WTC11 (cell line): ENCODE measurements around the gene CNP. TPM values are rescaled to one million over a fixed set of nuclear protein-coding genes. Genes with fewer than 3 reads are reported as not detected.

ENCODE experiments used
- ATAC-seq: fragments of 200-7000 bp; cut with Tn5 transposase; 2 replicates; pipeline ENCODE4 v1.10.0; 2021; ENCODE audit warnings: mild to moderate bottlenecking, moderate library complexity
- CTCF ChIA-PET: fragments of 300-600 bp; sonication (Branson Sonifier 250); formaldehyde crosslinking; loops from one replicate; lab custom pipeline; 2021; ENCODE audit warnings: antibody characterized with exemption; lab: Charles Lee
- POLR2A ChIA-PET: fragments of 350-600 bp; sonication (Branson Sonifier 250); formaldehyde crosslinking; loops from one replicate; lab custom pipeline; 2021; ENCODE audit warnings: antibody characterized with exemption; lab: Charles Lee
- DNase-seq: peaks from one replicate; pipeline ENCODE4 v3.0.0; 2021; ENCODE audit warnings: low spot score
- H3K27ac Mint-ChIP-seq: 2 replicates; pipeline ENCODE4 v1.8.0; 2021; ENCODE audit warnings: mixed read lengths
- H3K27me3 Mint-ChIP-seq: 2 replicates; pipeline ENCODE4 v1.8.0; 2021; ENCODE audit warnings: low read depth, mild to moderate bottlenecking, moderate library complexity, mixed read lengths
- H3K36me3 Mint-ChIP-seq: 2 replicates; pipeline ENCODE4 v1.8.0; 2021; ENCODE audit warnings: mixed read lengths
- H3K4me1 Mint-ChIP-seq: 2 replicates; pipeline ENCODE4 v1.8.0; 2022; ENCODE audit warnings: mixed read lengths
- H3K4me3 Mint-ChIP-seq: 2 replicates; pipeline ENCODE4 v1.8.0; 2021; ENCODE audit warnings: mild to moderate bottlenecking, moderate library complexity, mixed read lengths
- H3K9me3 Mint-ChIP-seq: 2 replicates; pipeline ENCODE4 v1.8.0; 2021; ENCODE audit warnings: mixed read lengths
- CBFB ChIP-seq: sonication (generic); formaldehyde crosslinking; IDR thresholded peaks from 2 replicates; pipeline ENCODE4 v1.8.1; 2022; ENCODE audit warnings: mild to moderate bottlenecking, low read depth, missing genetic modification reagents
- ELF4 ChIP-seq: sonication (generic); formaldehyde crosslinking; IDR thresholded peaks from 2 replicates; pipeline ENCODE4 v1.8.1; 2022; ENCODE audit warnings: low read depth, mild to moderate bottlenecking, moderate library complexity, missing genetic modification reagents
- ESRRA ChIP-seq: sonication (generic); formaldehyde crosslinking; IDR thresholded peaks from 2 replicates; pipeline ENCODE4 v1.8.1; 2022; ENCODE audit warnings: mild to moderate bottlenecking, missing genetic modification reagents, borderline replicate concordance
- ETV6 ChIP-seq: sonication (generic); formaldehyde crosslinking; IDR thresholded peaks from 2 replicates; pipeline ENCODE4 v1.8.1; 2022; ENCODE audit warnings: mild to moderate bottlenecking, missing genetic modification reagents
- HMGA2 ChIP-seq: fragments of 250-450 bp; sonication (Bioruptor Pico); IDR thresholded peaks from 2 replicates; pipeline ENCODE4 v1.4.0; 2021; ENCODE audit warnings: mild to moderate bottlenecking, moderate library complexity
- IRF2 ChIP-seq: sonication (generic); formaldehyde crosslinking; IDR thresholded peaks from 2 replicates; pipeline ENCODE4 v1.8.0; 2022; ENCODE audit warnings: low read depth, missing genetic modification reagents, borderline replicate concordance
- NFE2L1 ChIP-seq: sonication (generic); formaldehyde crosslinking; IDR thresholded peaks from 2 replicates; pipeline ENCODE4 v1.8.1; 2023; ENCODE audit warnings: missing genetic modification reagents
- NR1H2 ChIP-seq: sonication (generic); formaldehyde crosslinking; IDR thresholded peaks from 2 replicates; pipeline ENCODE4 v1.9.0; 2021; ENCODE audit warnings: mild to moderate bottlenecking, moderate library complexity, missing genetic modification reagents
- SMAD3 ChIP-seq: sonication (generic); formaldehyde crosslinking; IDR thresholded peaks from 2 replicates; pipeline ENCODE4 v1.8.0; 2022; ENCODE audit warnings: missing genetic modification reagents, mild to moderate bottlenecking, borderline replicate concordance
- SP1 ChIP-seq: sonication (generic); formaldehyde crosslinking; conservative IDR thresholded peaks from 2 replicates; pipeline ENCODE4 v1.8.1; 2022; ENCODE audit warnings: missing genetic modification reagents
- ZNF232 ChIP-seq: sonication (generic); formaldehyde crosslinking; IDR thresholded peaks from 2 replicates; pipeline ENCODE4 v1.8.0; 2022; ENCODE audit warnings: mild to moderate bottlenecking, missing genetic modification reagents
- ZNF671 ChIP-seq: fragments of 250-450 bp; sonication (Bioruptor Pico); IDR thresholded peaks from 2 replicates; pipeline ENCODE4 v1.8.0; 2021; ENCODE audit warnings: mild to moderate bottlenecking
- total RNA-seq: library from RNA; stranded (reverse); gene quantifications from 3 replicates; pipeline ENCODE4 v1.2.3, GENCODE V29; 2021
- TF ChIP-seq, protein P1 (sequence below): sonication (generic); formaldehyde crosslinking; IDR thresholded peaks from 2 replicates; pipeline ENCODE4 v1.8.1; 2023; ENCODE audit warnings: mild to moderate bottlenecking, missing genetic modification reagents, borderline replicate concordance
- TF ChIP-seq, protein P2 (sequence below): fragments of 250-450 bp; sonication (Bioruptor Pico); IDR thresholded peaks from 2 replicates; pipeline ENCODE4 v1.9.0; 2021; ENCODE audit warnings: mild to moderate bottlenecking
- TF ChIP-seq, protein P3 (sequence below): sonication (generic); formaldehyde crosslinking; IDR thresholded peaks from 2 replicates; pipeline ENCODE4 v1.8.1; 2023; ENCODE audit warnings: mild to moderate bottlenecking, moderate library complexity, missing genetic modification reagents
- TF ChIP-seq, protein P4 (sequence below): sonication (generic); formaldehyde crosslinking; IDR thresholded peaks from 2 replicates; pipeline ENCODE4 v1.8.0; 2023; ENCODE audit warnings: mild to moderate bottlenecking, missing genetic modification reagents
- TF ChIP-seq, protein P5 (sequence below): fragments of 250-450 bp; sonication (Bioruptor Pico); IDR thresholded peaks from 2 replicates; pipeline ENCODE4 v1.9.0; 2021; ENCODE audit warnings: mild to moderate bottlenecking, borderline replicate concordance
- TF ChIP-seq, protein P6 (sequence below): sonication (generic); formaldehyde crosslinking; IDR thresholded peaks from 2 replicates; pipeline ENCODE4 v1.8.0; 2022; ENCODE audit warnings: mild to moderate bottlenecking, missing genetic modification reagents

CNP gene
- total RNA-seq, 1 experiment from 2014 or later, result 52.5 TPM

DNA sequence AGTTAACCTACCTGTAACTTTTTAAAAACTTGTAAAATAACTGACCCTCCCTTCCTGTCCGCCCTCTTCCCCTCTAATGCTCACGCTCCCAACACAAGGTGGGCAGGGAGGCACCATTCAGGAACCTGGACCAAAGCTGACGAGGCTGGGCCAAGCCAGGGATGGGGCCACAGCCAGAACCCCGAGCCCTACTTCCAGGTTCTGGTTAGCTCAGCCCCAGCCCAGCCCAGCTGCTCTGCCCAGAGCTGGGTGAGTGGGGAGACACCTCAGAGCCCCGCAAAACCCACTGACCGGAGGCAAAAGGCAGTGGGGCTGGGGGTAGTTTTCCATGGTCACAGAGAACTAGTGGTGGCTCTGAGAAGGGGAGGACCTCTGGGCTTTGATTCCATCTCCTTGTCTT, 7.4 kb downstream of the CNP start:
- H3K27ac Mint-ChIP-seq, result no peak overlapping the region

DNA sequence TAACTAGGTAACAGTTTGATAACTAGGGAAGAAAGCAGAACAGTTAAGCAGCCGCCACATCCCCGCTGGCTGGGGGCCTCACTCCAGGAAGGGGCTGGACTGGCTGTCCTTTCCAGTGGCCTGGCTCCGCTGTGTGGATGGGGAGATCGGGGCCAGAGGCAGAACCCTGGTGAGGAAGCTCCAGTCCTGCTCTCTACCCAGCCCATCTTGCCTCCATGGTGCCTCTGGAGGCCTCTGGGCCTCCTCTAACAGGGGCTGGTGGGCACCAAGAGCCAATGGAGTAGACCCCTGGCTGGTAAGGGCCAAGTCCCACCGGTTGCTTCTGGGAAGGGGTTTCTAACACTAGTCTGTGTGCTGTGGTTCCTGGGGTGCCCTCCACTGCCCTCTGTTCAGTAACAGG, 8.1 kb downstream of the CNP start:
- no peak overlapping the region for H3K27ac Mint-ChIP-seq
- no peaks in the 10 kb centered on the region for H3K4me1 Mint-ChIP-seq
- no peak for ATAC-seq
- H3K4me3 Mint-ChIP-seq, result no peak overlapping the region
- no peaks in the 10 kb centered on the region for H3K9me3 Mint-ChIP-seq
- ChIA-PET POLR2A (interaction anchor here (2.0 kb wide), 1 partner anchor 8 kb away, joined by 7 read pairs; the partner anchor contains the start of gene CNP), CTCF (no interaction called here)
- peaks cover 49% of the 10 kb centered on the region for H3K36me3 Mint-ChIP-seq
- no peaks in the 10 kb centered on the region for H3K27me3 Mint-ChIP-seq
- no peak for DNase-seq
- TF ChIP-seq, protein P1, sequence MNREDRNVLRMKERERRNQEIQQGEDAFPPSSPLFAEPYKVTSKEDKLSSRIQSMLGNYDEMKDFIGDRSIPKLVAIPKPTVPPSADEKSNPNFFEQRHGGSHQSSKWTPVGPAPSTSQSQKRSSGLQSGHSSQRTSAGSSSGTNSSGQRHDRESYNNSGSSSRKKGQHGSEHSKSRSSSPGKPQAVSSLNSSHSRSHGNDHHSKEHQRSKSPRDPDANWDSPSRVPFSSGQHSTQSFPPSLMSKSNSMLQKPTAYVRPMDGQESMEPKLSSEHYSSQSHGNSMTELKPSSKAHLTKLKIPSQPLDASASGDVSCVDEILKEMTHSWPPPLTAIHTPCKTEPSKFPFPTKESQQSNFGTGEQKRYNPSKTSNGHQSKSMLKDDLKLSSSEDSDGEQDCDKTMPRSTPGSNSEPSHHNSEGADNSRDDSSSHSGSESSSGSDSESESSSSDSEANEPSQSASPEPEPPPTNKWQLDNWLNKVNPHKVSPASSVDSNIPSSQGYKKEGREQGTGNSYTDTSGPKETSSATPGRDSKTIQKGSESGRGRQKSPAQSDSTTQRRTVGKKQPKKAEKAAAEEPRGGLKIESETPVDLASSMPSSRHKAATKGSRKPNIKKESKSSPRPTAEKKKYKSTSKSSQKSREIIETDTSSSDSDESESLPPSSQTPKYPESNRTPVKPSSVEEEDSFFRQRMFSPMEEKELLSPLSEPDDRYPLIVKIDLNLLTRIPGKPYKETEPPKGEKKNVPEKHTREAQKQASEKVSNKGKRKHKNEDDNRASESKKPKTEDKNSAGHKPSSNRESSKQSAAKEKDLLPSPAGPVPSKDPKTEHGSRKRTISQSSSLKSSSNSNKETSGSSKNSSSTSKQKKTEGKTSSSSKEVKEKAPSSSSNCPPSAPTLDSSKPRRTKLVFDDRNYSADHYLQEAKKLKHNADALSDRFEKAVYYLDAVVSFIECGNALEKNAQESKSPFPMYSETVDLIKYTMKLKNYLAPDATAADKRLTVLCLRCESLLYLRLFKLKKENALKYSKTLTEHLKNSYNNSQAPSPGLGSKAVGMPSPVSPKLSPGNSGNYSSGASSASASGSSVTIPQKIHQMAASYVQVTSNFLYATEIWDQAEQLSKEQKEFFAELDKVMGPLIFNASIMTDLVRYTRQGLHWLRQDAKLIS (CRISPR knock-in tag), result no peak
- TF ChIP-seq, protein P2, sequence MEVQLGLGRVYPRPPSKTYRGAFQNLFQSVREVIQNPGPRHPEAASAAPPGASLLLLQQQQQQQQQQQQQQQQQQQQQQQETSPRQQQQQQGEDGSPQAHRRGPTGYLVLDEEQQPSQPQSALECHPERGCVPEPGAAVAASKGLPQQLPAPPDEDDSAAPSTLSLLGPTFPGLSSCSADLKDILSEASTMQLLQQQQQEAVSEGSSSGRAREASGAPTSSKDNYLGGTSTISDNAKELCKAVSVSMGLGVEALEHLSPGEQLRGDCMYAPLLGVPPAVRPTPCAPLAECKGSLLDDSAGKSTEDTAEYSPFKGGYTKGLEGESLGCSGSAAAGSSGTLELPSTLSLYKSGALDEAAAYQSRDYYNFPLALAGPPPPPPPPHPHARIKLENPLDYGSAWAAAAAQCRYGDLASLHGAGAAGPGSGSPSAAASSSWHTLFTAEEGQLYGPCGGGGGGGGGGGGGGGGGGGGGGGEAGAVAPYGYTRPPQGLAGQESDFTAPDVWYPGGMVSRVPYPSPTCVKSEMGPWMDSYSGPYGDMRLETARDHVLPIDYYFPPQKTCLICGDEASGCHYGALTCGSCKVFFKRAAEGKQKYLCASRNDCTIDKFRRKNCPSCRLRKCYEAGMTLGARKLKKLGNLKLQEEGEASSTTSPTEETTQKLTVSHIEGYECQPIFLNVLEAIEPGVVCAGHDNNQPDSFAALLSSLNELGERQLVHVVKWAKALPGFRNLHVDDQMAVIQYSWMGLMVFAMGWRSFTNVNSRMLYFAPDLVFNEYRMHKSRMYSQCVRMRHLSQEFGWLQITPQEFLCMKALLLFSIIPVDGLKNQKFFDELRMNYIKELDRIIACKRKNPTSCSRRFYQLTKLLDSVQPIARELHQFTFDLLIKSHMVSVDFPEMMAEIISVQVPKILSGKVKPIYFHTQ (CRISPR knock-in tag), result no peak
- TF ChIP-seq, protein P3, sequence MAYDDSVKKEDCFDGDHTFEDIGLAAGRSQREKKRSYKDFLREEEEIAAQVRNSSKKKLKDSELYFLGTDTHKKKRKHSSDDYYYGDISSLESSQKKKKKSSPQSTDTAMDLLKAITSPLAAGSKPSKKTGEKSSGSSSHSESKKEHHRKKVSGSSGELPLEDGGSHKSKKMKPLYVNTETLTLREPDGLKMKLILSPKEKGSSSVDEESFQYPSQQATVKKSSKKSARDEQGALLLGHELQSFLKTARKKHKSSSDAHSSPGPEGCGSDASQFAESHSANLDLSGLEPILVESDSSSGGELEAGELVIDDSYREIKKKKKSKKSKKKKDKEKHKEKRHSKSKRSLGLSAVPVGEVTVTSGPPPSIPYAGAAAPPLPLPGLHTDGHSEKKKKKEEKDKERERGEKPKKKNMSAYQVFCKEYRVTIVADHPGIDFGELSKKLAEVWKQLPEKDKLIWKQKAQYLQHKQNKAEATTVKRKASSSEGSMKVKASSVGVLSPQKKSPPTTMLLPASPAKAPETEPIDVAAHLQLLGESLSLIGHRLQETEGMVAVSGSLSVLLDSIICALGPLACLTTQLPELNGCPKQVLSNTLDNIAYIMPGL (CRISPR knock-in tag), result no peak
- TF ChIP-seq ELF4 (CRISPR knock-in tag) (no peak), HMGA2 (CRISPR knock-in tag) (no peak)
- TF ChIP-seq, protein P4, sequence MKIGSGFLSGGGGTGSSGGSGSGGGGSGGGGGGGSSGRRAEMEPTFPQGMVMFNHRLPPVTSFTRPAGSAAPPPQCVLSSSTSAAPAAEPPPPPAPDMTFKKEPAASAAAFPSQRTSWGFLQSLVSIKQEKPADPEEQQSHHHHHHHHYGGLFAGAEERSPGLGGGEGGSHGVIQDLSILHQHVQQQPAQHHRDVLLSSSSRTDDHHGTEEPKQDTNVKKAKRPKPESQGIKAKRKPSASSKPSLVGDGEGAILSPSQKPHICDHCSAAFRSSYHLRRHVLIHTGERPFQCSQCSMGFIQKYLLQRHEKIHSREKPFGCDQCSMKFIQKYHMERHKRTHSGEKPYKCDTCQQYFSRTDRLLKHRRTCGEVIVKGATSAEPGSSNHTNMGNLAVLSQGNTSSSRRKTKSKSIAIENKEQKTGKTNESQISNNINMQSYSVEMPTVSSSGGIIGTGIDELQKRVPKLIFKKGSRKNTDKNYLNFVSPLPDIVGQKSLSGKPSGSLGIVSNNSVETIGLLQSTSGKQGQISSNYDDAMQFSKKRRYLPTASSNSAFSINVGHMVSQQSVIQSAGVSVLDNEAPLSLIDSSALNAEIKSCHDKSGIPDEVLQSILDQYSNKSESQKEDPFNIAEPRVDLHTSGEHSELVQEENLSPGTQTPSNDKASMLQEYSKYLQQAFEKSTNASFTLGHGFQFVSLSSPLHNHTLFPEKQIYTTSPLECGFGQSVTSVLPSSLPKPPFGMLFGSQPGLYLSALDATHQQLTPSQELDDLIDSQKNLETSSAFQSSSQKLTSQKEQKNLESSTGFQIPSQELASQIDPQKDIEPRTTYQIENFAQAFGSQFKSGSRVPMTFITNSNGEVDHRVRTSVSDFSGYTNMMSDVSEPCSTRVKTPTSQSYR, result no peak

More for the DNA sequence above, 7.4 kb downstream of the CNP start:
- Mint-ChIP-seq H3K9me3 (no peaks in the 10 kb centered on the region), H3K4me1 (no peaks in the 10 kb centered on the region), H3K36me3 (peaks cover 48% of the 10 kb centered on the region), H3K27me3 (no peaks in the 10 kb centered on the region), H3K4me3 (no peak overlapping the region)
- ChIA-PET CTCF (no interaction called here), POLR2A (no interaction called here)
- TF ChIP-seq IRF2 (CRISPR knock-in tag) (no peak), CBFB (no peak), ETV6 (no peak), ZNF671 (CRISPR knock-in tag) (no peak), SP1 (CRISPR knock-in tag) (no peak), ESRRA (CRISPR knock-in tag) (no peak), SMAD3 (CRISPR knock-in tag) (no peak), NFE2L1 (CRISPR knock-in tag) (no peak), NR1H2 (no peak), ZNF232 (CRISPR knock-in tag) (no peak)
- TF ChIP-seq, protein P5, sequence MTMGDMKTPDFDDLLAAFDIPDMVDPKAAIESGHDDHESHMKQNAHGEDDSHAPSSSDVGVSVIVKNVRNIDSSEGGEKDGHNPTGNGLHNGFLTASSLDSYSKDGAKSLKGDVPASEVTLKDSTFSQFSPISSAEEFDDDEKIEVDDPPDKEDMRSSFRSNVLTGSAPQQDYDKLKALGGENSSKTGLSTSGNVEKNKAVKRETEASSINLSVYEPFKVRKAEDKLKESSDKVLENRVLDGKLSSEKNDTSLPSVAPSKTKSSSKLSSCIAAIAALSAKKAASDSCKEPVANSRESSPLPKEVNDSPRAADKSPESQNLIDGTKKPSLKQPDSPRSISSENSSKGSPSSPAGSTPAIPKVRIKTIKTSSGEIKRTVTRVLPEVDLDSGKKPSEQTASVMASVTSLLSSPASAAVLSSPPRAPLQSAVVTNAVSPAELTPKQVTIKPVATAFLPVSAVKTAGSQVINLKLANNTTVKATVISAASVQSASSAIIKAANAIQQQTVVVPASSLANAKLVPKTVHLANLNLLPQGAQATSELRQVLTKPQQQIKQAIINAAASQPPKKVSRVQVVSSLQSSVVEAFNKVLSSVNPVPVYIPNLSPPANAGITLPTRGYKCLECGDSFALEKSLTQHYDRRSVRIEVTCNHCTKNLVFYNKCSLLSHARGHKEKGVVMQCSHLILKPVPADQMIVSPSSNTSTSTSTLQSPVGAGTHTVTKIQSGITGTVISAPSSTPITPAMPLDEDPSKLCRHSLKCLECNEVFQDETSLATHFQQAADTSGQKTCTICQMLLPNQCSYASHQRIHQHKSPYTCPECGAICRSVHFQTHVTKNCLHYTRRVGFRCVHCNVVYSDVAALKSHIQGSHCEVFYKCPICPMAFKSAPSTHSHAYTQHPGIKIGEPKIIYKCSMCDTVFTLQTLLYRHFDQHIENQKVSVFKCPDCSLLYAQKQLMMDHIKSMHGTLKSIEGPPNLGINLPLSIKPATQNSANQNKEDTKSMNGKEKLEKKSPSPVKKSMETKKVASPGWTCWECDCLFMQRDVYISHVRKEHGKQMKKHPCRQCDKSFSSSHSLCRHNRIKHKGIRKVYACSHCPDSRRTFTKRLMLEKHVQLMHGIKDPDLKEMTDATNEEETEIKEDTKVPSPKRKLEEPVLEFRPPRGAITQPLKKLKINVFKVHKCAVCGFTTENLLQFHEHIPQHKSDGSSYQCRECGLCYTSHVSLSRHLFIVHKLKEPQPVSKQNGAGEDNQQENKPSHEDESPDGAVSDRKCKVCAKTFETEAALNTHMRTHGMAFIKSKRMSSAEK (CRISPR knock-in tag), result no peak
- TF ChIP-seq, protein P6, sequence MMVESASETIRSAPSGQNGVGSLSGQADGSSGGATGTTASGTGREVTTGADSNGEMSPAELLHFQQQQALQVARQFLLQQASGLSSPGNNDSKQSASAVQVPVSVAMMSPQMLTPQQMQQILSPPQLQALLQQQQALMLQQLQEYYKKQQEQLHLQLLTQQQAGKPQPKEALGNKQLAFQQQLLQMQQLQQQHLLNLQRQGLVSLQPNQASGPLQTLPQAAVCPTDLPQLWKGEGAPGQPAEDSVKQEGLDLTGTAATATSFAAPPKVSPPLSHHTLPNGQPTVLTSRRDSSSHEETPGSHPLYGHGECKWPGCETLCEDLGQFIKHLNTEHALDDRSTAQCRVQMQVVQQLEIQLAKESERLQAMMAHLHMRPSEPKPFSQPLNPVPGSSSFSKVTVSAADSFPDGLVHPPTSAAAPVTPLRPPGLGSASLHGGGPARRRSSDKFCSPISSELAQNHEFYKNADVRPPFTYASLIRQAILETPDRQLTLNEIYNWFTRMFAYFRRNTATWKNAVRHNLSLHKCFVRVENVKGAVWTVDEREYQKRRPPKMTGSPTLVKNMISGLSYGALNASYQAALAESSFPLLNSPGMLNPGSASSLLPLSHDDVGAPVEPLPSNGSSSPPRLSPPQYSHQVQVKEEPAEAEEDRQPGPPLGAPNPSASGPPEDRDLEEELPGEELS (CRISPR knock-in tag), result no peak
- DNase-seq, result no peak
- ATAC-seq, result no peak
